Duodenal mucosa (tissue), 2 donors: Measurements from ENCODE around the gene DLGAP3.

Experiments used
- H3K27ac ChIP-seq: one replicate; pipeline ENCODE4 v1.7.0; 2013; ENCODE audit warnings: low read depth, low read length
- H3K27me3 ChIP-seq, 2 donors: one replicate each; pipeline ENCODE4 v1.7.0; 2013; ENCODE audit warnings: low read length in 2 of 2, control low read depth in 1 of 2; ENCODE audit not compliant: insufficient read depth in 2 of 2, control insufficient read depth in 1 of 2
- H3K36me3 ChIP-seq, 2 donors: one replicate each; pipeline ENCODE4 v1.7.0; 2013; ENCODE audit warnings: low read length in 2 of 2, control low read depth in 1 of 2; ENCODE audit not compliant: insufficient read depth in 2 of 2, control insufficient read depth in 1 of 2
- H3K4me1 ChIP-seq, 2 donors: one replicate each; pipeline ENCODE4 v1.7.0; 2013; ENCODE audit warnings: low read length in 2 of 2, control low read depth in 1 of 2; ENCODE audit not compliant: insufficient read depth in 2 of 2, control insufficient read depth in 1 of 2
- H3K4me3 ChIP-seq, 2 donors: one replicate each; pipeline ENCODE4 v1.7.0; 2013; ENCODE audit warnings: low read length in 2 of 2, low read depth in 1 of 2
- H3K9ac ChIP-seq, 2 donors: one replicate each; pipeline ENCODE4 v1.7.0; 2013; ENCODE audit warnings: low read length in 2 of 2, low read depth in 1 of 2
- H3K9me3 ChIP-seq, 2 donors: one replicate each; pipeline ENCODE4 v1.7.0; 2013; ENCODE audit warnings: low read length in 2 of 2, control low read depth in 1 of 2; ENCODE audit not compliant: control insufficient read depth in 1 of 2

Gene DLGAP3

DNA sequence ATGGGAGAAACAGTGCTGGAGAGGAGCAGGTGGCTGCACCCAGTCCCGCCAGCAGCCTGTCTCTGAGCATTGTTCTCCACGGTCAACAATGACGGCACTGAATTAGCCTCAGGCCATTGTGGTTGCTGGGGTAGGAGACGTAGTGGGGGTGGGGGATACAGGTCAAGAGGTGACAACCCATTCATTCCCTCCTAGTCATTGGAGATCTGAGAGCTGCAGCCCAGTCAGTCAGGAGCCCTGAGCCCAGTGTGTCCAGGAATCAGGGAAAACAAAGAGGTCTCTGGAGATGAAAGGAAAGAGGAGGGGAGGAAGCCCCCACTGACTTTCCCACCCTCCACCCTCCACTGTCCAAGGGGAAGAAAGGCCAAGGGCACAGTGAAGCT, 85.2 kb downstream of the DLGAP3 start:
- Histone ChIP-seq H3K27ac (no peak overlapping the region), H3K4me1 (no peaks in the 10 kb centered on the region), H3K9ac (no peak overlapping the region), H3K36me3 (peaks cover 2 to 14% of the 10 kb centered on the region in 2 donors), H3K9me3 (no peaks in the 10 kb centered on the region), H3K27me3 (no peaks in the 10 kb centered on the region), H3K4me3 (no peak overlapping the region)

DNA sequence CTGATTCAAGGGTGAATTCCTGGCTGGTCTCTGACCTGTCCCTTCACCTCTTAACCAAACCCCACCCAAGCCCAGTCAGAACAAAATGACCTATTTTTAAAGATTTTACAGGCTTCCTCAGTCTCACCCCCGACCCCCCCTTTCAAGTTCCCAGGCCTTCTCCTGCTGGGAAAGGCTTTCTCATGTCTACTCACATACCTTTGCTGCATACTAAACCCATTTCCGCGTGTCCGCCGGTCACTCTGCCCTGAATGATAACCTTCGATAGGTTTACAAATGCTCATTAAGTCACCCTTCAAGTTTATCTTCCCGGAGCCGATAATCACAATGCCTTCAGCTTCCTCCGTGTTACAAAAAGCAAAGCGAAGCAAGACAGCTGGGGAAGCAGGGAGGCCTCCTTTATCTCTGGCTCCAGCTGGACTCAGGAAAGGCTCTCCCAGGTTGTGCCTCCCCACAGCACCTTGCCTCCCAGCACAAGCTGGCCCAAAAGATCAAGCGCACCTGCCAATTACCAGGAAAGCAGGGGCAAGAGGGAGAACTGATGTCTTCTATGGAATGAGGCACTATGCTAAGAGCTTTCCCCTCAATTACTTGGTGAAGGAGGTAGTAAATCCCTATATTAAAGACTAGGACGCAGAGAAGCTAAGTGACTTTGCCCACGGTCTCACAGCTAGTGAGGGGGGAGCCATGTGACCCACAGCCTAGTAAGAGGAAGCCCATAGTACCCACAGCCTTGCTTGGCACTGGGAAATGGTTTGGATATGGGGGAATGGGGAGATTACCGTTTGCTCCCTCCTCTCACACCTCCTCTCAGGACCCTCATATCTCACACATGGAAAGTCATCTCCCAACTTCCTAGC, 85.8 kb downstream of the DLGAP3 start:
- Histone ChIP-seq H3K36me3 (peaks cover 2 to 9% of the 10 kb centered on the region in 2 donors), H3K9me3 (no peaks in the 10 kb centered on the region), H3K27ac (no peak overlapping the region), H3K27me3 (no peaks in the 10 kb centered on the region), H3K4me1 (no peaks in the 10 kb centered on the region), H3K9ac (no peak overlapping the region), H3K4me3 (no peak overlapping the region)

DNA sequence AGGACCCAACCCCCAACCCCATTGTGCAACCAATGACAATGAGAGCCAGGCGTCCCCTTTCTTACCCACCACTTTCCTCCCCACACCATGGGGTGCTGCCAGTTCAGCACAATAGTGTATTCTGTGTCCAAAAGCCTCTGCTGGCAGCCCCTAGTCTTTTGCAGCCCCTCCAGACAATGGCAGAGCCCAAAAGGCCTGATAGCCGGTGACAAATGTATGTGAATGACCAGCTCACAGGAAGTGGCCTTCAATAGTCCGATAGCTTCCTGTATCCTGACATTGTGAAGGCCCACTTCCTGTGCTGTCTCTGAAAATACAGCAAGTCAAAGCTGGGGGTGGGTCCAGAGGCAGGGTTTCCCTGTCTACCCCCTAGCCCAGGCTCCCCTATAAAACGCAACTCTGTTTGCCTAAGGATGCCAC, 86.5 kb downstream of the DLGAP3 start:
- no peak overlapping the region for H3K9ac ChIP-seq

DNA sequence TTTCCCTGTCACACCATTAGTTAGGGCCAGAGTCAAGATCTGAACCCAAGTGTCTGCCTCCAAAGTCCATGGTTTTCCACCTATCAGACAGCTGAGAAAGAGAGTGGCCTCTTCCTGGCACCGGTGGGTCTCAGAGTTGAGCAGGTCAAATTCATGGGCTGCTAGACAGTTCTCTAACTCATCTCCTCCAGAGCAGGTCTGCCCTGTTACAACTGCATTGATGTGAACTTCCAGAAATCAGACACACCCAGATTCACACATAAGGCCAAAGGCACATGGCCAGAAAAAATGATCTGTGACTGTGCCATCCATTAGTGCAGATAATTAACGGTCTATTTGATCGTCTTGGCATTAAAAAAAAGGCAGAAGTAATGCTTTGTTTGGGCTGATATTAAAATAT, 87.4 kb downstream of the DLGAP3 start:
- Histone ChIP-seq H3K4me3 (no peak overlapping the region), H3K27me3 (no peaks in the 10 kb centered on the region), H3K27ac (no peak overlapping the region), H3K36me3 (peaks cover 2% of the 10 kb centered on the region in 2 donors), H3K4me1 (no peaks in the 10 kb centered on the region), H3K9ac (no peak overlapping the region), H3K9me3 (no peaks in the 10 kb centered on the region)

More for the DNA sequence above, 86.5 kb downstream of the DLGAP3 start:
- no peaks in the 10 kb centered on the region for H3K4me1 ChIP-seq
- H3K27ac ChIP-seq: no peak overlapping the region
- no peaks in the 10 kb centered on the region for H3K9me3 ChIP-seq
- H3K4me3 ChIP-seq: no peak overlapping the region
- no peaks in the 10 kb centered on the region for H3K27me3 ChIP-seq
- H3K36me3 ChIP-seq: peaks cover 2 to 6% of the 10 kb centered on the region in 2 donors

DNA sequence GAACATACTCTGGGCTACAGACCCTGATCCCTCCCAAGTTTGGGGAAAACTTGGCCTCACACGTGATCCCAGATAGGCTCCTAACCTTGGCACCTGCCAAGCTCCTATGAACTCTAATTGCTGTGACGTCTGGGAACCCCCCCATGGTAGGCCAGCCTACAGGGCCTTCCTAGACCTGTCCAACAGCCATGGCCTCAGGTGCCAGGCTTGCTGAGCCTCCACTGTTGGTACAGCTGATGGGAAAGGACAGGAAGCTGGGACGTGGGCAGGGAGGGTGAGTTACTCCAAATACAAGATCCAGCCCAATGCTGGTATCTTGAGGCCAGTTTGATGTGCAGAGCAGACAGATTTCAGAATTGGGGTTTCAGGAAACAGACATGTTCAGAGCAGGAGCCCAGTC, 89.0 kb downstream of the DLGAP3 start:
- H3K9me3 ChIP-seq: no peaks in the 10 kb centered on the region
- H3K4me1 ChIP-seq: no peaks in the 10 kb centered on the region
- H3K36me3 ChIP-seq: peaks cover 2% of the 10 kb centered on the region in 2 donors
- H3K9ac ChIP-seq: no peak overlapping the region
- no peaks in the 10 kb centered on the region for H3K27me3 ChIP-seq
- H3K4me3 ChIP-seq: no peak overlapping the region
- H3K27ac ChIP-seq: no peak overlapping the region

DNA sequence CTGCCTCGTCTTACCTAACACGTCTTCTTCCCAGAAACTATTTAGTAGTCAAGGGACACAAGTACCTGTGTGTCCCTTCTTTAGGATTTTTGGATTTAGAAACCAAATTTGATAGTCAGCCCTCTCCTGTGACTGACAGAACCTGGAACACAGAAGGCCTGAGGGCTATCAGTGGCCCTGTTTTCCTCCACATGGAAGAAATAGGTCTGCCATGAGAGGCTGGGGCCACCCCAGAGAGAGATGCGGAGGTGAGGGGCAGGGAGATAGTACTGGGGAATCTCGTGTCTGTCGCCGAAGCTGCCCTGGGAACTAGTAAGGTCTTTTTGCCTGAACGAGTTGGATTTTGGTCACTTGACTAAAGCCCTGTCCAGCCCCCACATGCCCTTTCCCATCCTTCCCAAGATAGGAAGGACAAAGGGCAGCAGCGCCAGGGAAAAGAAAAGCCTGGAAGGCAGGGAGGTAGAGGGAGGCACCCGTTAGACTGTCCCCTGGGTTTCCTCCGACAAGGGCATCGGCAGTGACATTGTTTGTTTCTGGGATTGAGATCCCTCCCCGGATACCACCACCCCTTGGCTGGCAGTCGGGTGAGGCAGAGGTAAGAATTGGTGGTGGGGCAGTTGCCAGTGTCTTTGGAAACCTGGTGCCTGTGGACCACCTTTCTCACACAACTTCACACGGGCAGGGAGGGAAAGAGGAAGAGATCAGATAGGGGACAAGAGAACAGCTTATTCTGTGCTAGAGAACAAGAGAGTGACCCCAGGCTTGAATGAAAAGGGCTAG, 89.7 kb downstream of the DLGAP3 start:
- Histone ChIP-seq H3K36me3 (peaks cover 2% of the 10 kb centered on the region in 2 donors), H3K9me3 (no peaks in the 10 kb centered on the region), H3K27ac (no peak overlapping the region), H3K27me3 (no peaks in the 10 kb centered on the region), H3K4me3 (no peak overlapping the region), H3K9ac (no peak overlapping the region), H3K4me1 (no peaks in the 10 kb centered on the region)

DNA sequence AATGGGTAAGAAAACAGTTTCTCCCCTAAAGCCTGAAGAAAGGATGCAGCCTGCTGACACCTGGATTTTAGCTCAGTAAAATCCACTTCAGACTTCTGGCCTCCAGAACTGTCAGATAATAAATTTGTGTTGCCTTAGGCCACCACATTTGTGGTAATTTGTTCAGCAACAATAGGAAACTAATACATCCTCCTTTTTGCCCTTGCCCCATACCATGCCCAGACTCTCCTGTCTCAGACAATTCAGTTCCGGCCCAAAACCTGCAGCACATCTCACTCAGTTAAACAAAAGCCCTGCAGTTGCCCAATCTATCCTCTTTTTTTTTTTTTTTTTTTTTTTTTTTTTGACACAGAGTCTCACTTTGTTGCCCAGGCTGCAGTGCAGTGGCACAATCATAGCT, 95.7 kb downstream of the DLGAP3 start:
- no peaks in the 10 kb centered on the region for H3K36me3 ChIP-seq
- H3K4me3 ChIP-seq: no peak overlapping the region
- no peaks in the 10 kb centered on the region for H3K4me1 ChIP-seq
- H3K27ac ChIP-seq: no peak overlapping the region
- no peaks in the 10 kb centered on the region for H3K27me3 ChIP-seq
- no peak overlapping the region for H3K9ac ChIP-seq
- H3K9me3 ChIP-seq: no peaks in the 10 kb centered on the region

DNA sequence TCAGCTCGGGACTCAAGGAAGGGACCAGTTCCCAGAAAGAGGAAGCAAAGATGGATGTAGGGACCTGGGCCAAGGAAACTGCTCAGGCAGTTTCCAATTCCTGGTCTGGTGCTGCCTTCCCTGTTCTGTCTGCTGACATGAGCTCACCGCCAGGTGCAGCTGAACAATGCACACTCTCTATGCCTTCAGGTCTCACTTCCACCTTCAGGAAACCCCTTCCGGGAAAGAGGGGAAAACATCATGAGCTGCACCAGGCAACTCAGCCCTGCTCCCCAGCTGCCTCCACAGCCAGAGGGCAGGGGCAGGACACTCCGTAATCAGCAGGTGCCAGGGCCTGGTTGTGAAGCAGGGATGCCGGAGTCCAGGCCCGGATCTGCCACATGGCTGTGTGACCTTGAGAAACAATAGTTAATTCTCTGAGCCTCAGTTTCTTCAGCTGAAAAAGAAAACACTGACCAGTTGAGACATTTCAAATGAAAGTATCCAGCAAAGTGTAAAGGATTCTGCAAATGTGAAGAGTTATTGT, 97.7 kb downstream of the DLGAP3 start:
- no peak overlapping the region for H3K27ac ChIP-seq
- no peaks in the 10 kb centered on the region for H3K27me3 ChIP-seq
- H3K4me1 ChIP-seq: no peaks in the 10 kb centered on the region
- H3K4me3 ChIP-seq: no peak overlapping the region
- H3K9me3 ChIP-seq: no peaks in the 10 kb centered on the region
- H3K36me3 ChIP-seq: no peaks in the 10 kb centered on the region
- no peak overlapping the region for H3K9ac ChIP-seq

DNA sequence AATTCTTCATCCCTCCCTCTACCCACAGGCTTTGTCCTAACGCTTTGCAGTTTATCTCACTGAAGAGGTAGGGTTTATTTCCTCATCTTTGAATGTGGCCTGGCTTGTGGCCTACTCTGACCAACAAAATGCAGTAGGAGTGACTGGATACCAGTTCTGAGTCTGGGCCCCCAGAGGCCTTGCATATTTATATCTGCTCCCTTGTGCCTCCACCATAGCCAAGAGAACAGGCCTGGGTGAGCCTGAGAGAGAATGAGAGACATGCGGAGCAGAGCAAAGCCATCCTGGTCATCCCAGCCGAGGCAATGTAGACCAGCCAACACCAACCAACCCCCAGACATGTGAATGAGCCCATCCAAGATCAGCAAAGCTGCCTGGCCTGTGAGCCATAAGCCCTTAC, 100.2 kb downstream of the DLGAP3 start:
- H3K9ac ChIP-seq: no peak overlapping the region
- no peaks in the 10 kb centered on the region for H3K4me1 ChIP-seq
- no peak overlapping the region for H3K4me3 ChIP-seq
- no peaks in the 10 kb centered on the region for H3K36me3 ChIP-seq
- no peaks in the 10 kb centered on the region for H3K9me3 ChIP-seq
- no peak overlapping the region for H3K27ac ChIP-seq
- H3K27me3 ChIP-seq: no peaks in the 10 kb centered on the region

DNA sequence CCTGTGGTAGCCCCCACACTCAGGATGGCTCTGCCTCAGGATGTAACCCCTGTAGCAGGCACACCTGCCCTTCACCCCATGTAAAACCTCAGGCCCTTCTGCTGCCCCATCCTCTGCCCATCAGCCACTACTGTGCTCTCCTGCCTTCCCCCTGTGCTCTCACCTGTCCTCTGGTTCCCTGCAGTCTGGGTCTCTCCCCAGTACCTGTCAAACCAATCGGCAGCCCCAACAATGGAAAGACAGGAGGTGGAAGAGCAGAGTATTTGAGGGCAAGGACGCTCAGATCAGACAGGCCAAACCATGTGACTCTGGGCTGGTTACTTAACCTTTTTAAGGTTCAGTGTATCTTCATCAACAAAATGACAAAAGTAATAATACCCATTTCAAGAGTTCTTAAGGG, 100.8 kb downstream of the DLGAP3 start:
- Histone ChIP-seq H3K4me1 (no peaks in the 10 kb centered on the region), H3K9me3 (peaks cover 0 to 2% of the 10 kb centered on the region in 2 donors), H3K36me3 (no peaks in the 10 kb centered on the region), H3K27ac (no peak overlapping the region), H3K9ac (no peak overlapping the region), H3K4me3 (no peak overlapping the region), H3K27me3 (no peaks in the 10 kb centered on the region)
